ENCODE data around the gene GSTO2. TPM values are rescaled to one million over a fixed set of nuclear protein-coding genes. Genes with fewer than 3 reads are reported as not detected.

GSTO2 gene
- total and polyA plus RNA-seq, 2 of the 13 experiments (the other 11 are each of a cell fraction or from before 2014, with no cell fraction given) = 2.1 to 7.9 TPM

DNA sequence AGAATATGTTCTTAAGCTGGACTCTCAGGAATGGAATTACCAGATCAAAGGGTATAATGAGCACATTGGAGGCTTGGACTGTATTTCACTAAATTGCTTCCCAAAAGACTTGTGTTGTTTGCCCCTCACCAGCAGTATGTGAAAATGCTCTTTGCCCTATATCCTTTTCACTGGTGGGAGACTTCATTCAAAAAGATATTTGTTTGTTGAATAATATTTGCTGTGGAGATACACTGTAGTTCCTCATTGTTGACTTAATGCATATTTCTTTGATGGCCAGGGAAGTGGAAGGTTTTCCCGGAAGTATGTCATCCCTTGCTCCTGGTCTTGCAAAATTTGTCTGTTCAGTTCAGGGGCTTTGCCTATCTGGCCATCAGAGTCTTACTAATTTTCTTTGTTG lies 19.4 kb downstream of the GSTO2 start (continued):
- TF ChIP-seq, protein P1, sequence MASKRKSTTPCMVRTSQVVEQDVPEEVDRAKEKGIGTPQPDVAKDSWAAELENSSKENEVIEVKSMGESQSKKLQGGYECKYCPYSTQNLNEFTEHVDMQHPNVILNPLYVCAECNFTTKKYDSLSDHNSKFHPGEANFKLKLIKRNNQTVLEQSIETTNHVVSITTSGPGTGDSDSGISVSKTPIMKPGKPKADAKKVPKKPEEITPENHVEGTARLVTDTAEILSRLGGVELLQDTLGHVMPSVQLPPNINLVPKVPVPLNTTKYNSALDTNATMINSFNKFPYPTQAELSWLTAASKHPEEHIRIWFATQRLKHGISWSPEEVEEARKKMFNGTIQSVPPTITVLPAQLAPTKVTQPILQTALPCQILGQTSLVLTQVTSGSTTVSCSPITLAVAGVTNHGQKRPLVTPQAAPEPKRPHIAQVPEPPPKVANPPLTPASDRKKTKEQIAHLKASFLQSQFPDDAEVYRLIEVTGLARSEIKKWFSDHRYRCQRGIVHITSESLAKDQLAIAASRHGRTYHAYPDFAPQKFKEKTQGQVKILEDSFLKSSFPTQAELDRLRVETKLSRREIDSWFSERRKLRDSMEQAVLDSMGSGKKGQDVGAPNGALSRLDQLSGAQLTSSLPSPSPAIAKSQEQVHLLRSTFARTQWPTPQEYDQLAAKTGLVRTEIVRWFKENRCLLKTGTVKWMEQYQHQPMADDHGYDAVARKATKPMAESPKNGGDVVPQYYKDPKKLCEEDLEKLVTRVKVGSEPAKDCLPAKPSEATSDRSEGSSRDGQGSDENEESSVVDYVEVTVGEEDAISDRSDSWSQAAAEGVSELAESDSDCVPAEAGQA (IDR thresholded peaks at IDR 0.05; ENCODE audit: low read depth) = peak; percentile 56; the same call in 1 of the 2 replicates
- TF ChIP-seq, protein P1 (CRISPR knock-in tag; IDR thresholded peaks at IDR 0.05; ENCODE audit: borderline replicate concordance) = no peak; the same call in 1 of the 2 replicates
- TF ChIP-seq PTBP1 (IDR thresholded peaks at IDR 0.05; ENCODE audit: low read depth, low read length, poor library complexity, severe bottlenecking) (no peak), ZNF383 (CRISPR knock-in tag; IDR thresholded peaks at IDR 0.05; ENCODE audit: borderline replicate concordance) (no peak), NCOR1 (IDR thresholded peaks at IDR 0.05; ENCODE audit: borderline replicate concordance, low read length) (peak; percentile 85), NFE2L2 (IDR thresholded peaks at IDR 0.05; ENCODE audit: low read length) (no peak), ZNF709 (CRISPR knock-in tag; IDR thresholded peaks at IDR 0.05) (no peak), ATF7-NPFF (CRISPR knock-in tag; IDR thresholded peaks at IDR 0.05; ENCODE audit: low read depth) (no peak), ZNF225 (CRISPR knock-in tag; IDR thresholded peaks at IDR 0.05) (no peak), IKZF4 (CRISPR knock-in tag; IDR thresholded peaks at IDR 0.05; ENCODE audit: borderline replicate concordance, low read depth, not compliant biosample characterization) (no peak)
- TF ChIP-seq, protein P2, sequence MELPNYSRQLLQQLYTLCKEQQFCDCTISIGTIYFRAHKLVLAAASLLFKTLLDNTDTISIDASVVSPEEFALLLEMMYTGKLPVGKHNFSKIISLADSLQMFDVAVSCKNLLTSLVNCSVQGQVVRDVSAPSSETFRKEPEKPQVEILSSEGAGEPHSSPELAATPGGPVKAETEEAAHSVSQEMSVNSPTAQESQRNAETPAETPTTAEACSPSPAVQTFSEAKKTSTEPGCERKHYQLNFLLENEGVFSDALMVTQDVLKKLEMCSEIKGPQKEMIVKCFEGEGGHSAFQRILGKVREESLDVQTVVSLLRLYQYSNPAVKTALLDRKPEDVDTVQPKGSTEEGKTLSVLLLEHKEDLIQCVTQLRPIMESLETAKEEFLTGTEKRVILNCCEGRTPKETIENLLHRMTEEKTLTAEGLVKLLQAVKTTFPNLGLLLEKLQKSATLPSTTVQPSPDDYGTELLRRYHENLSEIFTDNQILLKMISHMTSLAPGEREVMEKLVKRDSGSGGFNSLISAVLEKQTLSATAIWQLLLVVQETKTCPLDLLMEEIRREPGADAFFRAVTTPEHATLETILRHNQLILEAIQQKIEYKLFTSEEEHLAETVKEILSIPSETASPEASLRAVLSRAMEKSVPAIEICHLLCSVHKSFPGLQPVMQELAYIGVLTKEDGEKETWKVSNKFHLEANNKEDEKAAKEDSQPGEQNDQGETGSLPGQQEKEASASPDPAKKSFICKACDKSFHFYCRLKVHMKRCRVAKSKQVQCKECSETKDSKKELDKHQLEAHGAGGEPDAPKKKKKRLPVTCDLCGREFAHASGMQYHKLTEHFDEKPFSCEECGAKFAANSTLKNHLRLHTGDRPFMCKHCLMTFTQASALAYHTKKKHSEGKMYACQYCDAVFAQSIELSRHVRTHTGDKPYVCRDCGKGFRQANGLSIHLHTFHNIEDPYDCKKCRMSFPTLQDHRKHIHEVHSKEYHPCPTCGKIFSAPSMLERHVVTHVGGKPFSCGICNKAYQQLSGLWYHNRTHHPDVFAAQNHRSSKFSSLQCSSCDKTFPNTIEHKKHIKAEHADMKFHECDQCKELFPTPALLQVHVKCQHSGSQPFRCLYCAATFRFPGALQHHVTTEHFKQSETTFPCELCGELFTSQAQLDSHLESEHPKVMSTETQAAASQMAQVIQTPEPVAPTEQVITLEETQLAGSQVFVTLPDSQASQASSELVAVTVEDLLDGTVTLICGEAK (IDR thresholded peaks at IDR 0.05) = no peak
- TF ChIP-seq, protein P2 (CRISPR knock-in tag; IDR thresholded peaks at IDR 0.05) = no peak; the same call in 1 of the 2 replicates
- TF ChIP-seq, protein P3, sequence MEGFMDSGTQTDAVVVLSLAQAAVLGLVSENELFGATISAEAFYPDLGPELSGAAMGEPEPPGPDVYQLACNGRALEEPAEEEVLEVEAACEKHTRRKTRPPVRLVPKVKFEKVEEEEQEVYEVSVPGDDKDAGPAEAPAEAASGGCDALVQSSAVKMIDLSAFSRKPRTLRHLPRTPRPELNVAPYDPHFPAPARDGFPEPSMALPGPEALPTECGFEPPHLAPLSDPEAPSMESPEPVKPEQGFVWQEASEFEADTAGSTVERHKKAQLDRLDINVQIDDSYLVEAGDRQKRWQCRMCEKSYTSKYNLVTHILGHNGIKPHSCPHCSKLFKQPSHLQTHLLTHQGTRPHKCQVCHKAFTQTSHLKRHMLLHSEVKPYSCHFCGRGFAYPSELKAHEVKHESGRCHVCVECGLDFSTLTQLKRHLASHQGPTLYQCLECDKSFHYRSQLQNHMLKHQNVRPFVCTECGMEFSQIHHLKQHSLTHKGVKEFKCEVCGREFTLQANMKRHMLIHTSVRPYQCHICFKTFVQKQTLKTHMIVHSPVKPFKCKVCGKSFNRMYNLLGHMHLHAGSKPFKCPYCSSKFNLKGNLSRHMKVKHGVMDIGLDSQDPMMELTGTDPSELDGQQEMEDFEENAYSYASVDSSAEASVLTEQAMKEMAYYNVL (CRISPR knock-in tag; IDR thresholded peaks at IDR 0.05; ENCODE audit: borderline replicate concordance) = peak; percentile 97

Measured in HepG2 (cell line).